Activated CD4-positive, alpha-beta T cell treated with anti-CD3 and anti-CD28 coated beads for 36 hours (primary cell): Measurements from ENCODE around the gene RAB11FIP4. TPM values are rescaled to one million over a fixed set of nuclear protein-coding genes. Genes with fewer than 3 reads are reported as not detected.

Experiments used
- ATAC-seq: fragments of 200-7000 bp; cut with Tn5 transposase; one replicate; pipeline ENCODE4 v1.10.0; 2021; ENCODE audit warnings: mild to moderate bottlenecking, moderate library complexity
- CTCF ChIA-PET: fragments of 350-600 bp; sonication (Branson Sonifier 250); formaldehyde crosslinking; loops from one replicate; lab custom pipeline; 2021; ENCODE audit warnings: antibody characterized with exemption; lab: Charles Lee
- POLR2A ChIA-PET: fragments of 350-600 bp; sonication (Branson Sonifier 250); formaldehyde crosslinking; loops from one replicate; lab custom pipeline; 2021; ENCODE audit warnings: antibody characterized with exemption, inconsistent platforms; lab: Charles Lee
- DNase-seq: peaks from one replicate; pipeline ENCODE4 v3.0.0-alpha.2; 2020
- H3K27ac Mint-ChIP-seq: one replicate; pipeline ENCODE4 v1.8.0; 2021; ENCODE audit warnings: mixed read lengths
- H3K27me3 Mint-ChIP-seq: one replicate; pipeline ENCODE4 v1.8.0; 2021; ENCODE audit warnings: mixed read lengths
- H3K36me3 Mint-ChIP-seq: one replicate; pipeline ENCODE4 v1.8.0; 2021; ENCODE audit warnings: low read depth, mixed read lengths
- H3K4me1 Mint-ChIP-seq: one replicate; pipeline ENCODE4 v1.8.0; 2021; ENCODE audit warnings: mixed read lengths
- H3K4me3 Mint-ChIP-seq: one replicate; pipeline ENCODE4 v1.8.0; 2021; ENCODE audit warnings: mild to moderate bottlenecking, moderate library complexity, mixed read lengths
- H3K9me3 Mint-ChIP-seq: one replicate; pipeline ENCODE4 v1.8.0; 2021; ENCODE audit warnings: low read depth, mixed read lengths
- intact Hi-C, 2 experiments: fragments of 100-400 bp; cut with DNase I in 1 of 2; cut with micrococcal nuclease in 1 of 2; formaldehyde crosslinking; loops; one replicate each; pipeline versions ENCODE4 v1.14.2 to v1.15.1; 2022 to 2024; cut with DNase I, micrococcal nuclease
- total RNA-seq, 2 experiments: library from RNA; stranded (reverse); gene quantifications; one replicate each; pipeline ENCODE4 v1.2.3, GENCODE V29; 2021

The RAB11FIP4 gene
- total RNA-seq, 2 experiments from 2014 or later, result 30.3 to 41.4 TPM

DNA sequence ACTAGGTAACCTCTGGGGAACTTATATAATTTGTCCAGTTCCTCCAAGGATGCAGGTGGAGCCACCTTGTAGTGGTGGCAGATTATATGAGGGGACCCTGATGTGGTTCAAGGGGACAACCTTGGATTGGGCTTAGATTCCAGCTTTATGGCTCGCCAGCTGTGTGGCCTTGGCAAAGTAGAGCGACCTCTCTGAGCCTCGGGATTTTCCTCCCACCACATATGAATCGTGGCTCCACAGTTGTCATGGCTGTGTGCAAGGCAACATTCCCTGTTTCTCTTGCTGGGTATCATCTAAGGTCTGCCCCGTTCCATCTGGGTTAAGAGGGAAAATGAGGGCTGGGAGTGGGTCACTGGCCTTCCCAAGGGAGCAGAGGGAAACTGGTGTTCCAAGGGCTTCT lies 104.6 kb downstream of the RAB11FIP4 start:
- no peak for DNase-seq
- peaks cover 86% of the 10 kb centered on the region for H3K4me1 Mint-ChIP-seq

GRCh38 chr17:31496601-31497000 lies 105.1 kb downstream of the RAB11FIP4 start:
- ChIA-PET POLR2A (no interaction called here), CTCF (interaction anchor here (0.7 to 3.9 kb wide), 3 partner anchors 12 to 1107 kb away, joined by 3 to 20 read pairs (median 4); no protein-coding TSS in a partner anchor)
- Mint-ChIP-seq H3K27ac (no peak overlapping the region), H3K27me3 (no peaks in the 10 kb centered on the region), H3K36me3 (peaks cover 2% of the 10 kb centered on the region), H3K4me1 (peaks cover 81% of the 10 kb centered on the region), H3K4me3 (no peak overlapping the region), H3K9me3 (no peaks in the 10 kb centered on the region)
- DNase-seq, result no peak
- intact Hi-C loops, result no loop called here
- no peak for ATAC-seq

More for the DNA sequence above, 104.6 kb downstream of the RAB11FIP4 start:
- ATAC-seq, result no peak
- Mint-ChIP-seq H3K27ac (no peak overlapping the region), H3K9me3 (no peaks in the 10 kb centered on the region), H3K36me3 (peaks cover 2% of the 10 kb centered on the region), H3K27me3 (no peaks in the 10 kb centered on the region), H3K4me3 (no peak overlapping the region)
- ChIA-PET POLR2A (no interaction called here), CTCF (interaction anchor here (0.9 kb wide), 1 partner anchor 490 kb away, joined by 4 read pairs; no protein-coding TSS in a partner anchor)
- intact Hi-C loops, result no loop called here

DNA sequence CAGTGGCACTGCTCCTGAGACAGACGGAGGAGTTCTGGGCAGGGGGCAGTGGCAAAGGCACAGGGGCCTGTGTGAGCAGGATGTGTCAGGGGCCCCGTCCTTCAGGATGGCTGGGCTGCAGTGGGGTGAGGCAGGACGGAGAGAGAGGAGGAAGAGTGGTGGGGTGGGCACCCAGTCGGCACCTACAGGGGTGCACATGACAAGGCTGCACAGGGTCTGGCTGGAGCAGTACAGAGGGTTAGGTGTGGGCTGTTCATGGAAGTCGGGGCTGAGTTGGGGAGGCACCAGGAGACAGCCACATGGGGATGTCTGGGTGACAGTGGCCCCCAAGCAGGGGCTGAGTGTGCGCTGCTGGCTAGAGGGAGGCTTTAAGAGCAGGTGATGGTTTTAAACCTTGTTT lies 106.0 kb downstream of the RAB11FIP4 start:
- Mint-ChIP-seq H3K9me3 (no peaks in the 10 kb centered on the region), H3K4me3 (no peak overlapping the region), H3K27me3 (no peaks in the 10 kb centered on the region), H3K36me3 (peaks cover 2% of the 10 kb centered on the region), H3K27ac (no peak overlapping the region), H3K4me1 (peaks cover 73% of the 10 kb centered on the region)
- ChIA-PET POLR2A (no interaction called here), CTCF (interaction anchor here (0.7 to 3.9 kb wide), 2 partner anchors 11 to 1108 kb away, joined by 3 to 20 read pairs; no protein-coding TSS in a partner anchor)
- no peak for DNase-seq
- ATAC-seq, result no peak
- intact Hi-C loops, result no loop called here

DNA sequence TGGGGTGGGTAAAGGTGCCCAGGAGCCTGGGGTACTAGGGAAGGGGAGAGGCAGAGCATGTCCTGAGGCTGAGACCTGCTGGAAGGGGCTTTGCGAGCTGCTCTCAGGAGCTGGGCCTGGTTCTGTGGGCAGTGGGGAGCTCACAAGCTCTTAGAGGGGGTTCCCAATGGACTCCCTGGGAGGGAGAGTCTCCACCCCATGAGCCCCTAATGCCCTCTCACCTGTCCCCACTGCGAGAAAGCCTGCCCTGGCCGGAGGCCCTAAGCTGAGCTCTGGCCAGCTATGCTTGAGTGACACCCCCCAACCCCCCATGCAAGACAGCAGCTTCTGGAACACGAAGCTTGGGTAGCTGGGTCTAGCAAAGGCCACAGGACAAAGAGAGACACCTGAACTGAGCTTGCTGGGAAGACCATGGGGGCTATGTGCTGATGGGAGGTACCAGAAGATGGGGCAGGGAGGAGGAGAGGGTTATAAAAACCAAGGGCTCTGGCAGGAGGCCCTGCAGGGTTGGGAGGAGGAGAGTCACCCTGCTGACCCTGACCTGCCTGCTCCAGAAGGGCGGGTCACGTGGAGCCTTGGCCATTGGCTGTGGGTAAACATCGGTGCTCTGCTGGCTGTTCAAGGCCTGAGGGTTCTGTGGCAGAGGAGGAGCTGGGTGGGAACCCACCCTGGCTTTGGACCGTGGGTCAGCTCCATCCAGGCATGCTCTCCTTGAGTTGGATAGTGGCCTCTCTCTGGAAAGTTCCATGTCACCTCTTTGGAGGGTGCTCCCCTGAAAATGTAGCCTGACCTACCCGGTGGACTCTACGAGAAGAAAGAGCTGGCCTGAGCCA lies 106.7 kb downstream of the RAB11FIP4 start:
- Mint-ChIP-seq H3K36me3 (peaks cover 2% of the 10 kb centered on the region), H3K4me1 (peaks cover 65% of the 10 kb centered on the region), H3K9me3 (no peaks in the 10 kb centered on the region), H3K27ac (no peak overlapping the region), H3K4me3 (no peak overlapping the region), H3K27me3 (no peaks in the 10 kb centered on the region)
- ATAC-seq (no peak), DNase-seq (no peak)
- intact Hi-C loops, result no loop called here
- ChIA-PET CTCF (interaction anchor here (0.5 to 3.9 kb wide), 7 partner anchors 11 to 181 kb away, joined by 3 to 20 read pairs (median 3); no protein-coding TSS in a partner anchor), POLR2A (interaction anchor here (0.7 kb wide), 1 partner anchor 128 kb away, joined by 7 read pairs; no protein-coding TSS in a partner anchor)

DNA sequence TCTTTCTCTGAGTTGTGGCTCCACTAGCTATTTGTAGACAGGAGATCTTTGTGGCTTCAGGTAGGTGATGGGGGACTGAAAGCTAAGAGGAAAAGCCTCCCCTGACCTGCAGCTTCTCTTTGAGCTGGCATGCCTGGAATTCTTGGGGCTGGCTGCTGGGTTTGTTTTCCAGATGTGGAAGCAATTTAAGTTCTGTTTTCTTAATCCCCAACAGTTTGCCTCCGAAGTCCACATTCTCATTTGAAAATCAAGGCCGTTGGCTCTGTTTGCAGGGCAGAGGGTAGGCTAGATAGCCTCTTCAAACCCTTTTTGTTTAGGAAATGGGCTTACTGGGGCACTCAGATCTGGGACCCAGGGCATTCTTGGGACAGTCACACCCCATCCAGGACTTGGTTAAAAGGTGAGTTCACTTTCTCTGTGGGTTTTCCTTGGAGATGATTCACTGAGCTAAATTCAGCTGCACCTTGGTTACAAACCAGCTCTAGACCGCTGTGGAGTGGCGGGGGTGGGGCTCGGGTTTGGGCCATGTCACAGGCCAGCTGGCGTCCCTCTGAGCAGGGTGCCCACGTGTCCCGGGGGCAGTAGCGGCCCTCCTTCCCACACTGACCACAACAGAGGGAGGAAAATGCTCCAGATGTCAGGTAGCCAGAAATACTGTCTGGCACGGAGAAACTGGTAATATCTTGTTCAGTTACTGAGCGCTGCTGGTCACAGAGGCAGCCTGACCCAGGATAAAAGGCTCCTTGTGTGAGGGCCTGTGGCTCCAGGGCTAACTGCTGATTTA lies 108.5 kb downstream of the RAB11FIP4 start:
- Mint-ChIP-seq H3K27me3 (no peaks in the 10 kb centered on the region), H3K36me3 (peaks cover 2% of the 10 kb centered on the region), H3K4me1 (peaks cover 50% of the 10 kb centered on the region), H3K4me3 (no peak overlapping the region), H3K27ac (no peak overlapping the region), H3K9me3 (no peaks in the 10 kb centered on the region)
- intact Hi-C loops, result no loop called here
- CTCF ChIA-PET, result interaction anchor here (1.4 to 3.9 kb wide), 3 partner anchors 9 to 61 kb away, joined by 3 to 20 read pairs (median 12); no protein-coding TSS in a partner anchor
- ATAC-seq, result peak; percentile 80
- POLR2A ChIA-PET, result interaction anchor here (0.6 kb wide), 2 partner anchors 22 to 365 kb away, joined by 3 to 4 read pairs; no protein-coding TSS in a partner anchor
- DNase-seq, result peak; percentile 71

GRCh38 chr17:31506517-31506916 lies 115.0 kb downstream of the RAB11FIP4 start:
- POLR2A ChIA-PET, result no interaction called here
- Mint-ChIP-seq H3K27me3 (no peaks in the 10 kb centered on the region), H3K27ac (peak overlapping the region; percentile 32), H3K4me3 (no peak overlapping the region), H3K4me1 (peaks cover 52% of the 10 kb centered on the region), H3K36me3 (peaks cover 3% of the 10 kb centered on the region), H3K9me3 (no peaks in the 10 kb centered on the region)
- DNase-seq (no peak), ATAC-seq (no peak)
- intact Hi-C loops, result loop anchor here (5.0 kb wide), 2 partner anchors 184 to 194 kb away; partner anchors contain the start of genes EVI2A (in 1 of the 2) and EVI2B (in 1 of the 2)
- CTCF ChIA-PET, result interaction anchor here (0.6 to 1.4 kb wide), 2 partner anchors 19 to 311 kb away, joined by 3 read pairs; no protein-coding TSS in a partner anchor

DNA sequence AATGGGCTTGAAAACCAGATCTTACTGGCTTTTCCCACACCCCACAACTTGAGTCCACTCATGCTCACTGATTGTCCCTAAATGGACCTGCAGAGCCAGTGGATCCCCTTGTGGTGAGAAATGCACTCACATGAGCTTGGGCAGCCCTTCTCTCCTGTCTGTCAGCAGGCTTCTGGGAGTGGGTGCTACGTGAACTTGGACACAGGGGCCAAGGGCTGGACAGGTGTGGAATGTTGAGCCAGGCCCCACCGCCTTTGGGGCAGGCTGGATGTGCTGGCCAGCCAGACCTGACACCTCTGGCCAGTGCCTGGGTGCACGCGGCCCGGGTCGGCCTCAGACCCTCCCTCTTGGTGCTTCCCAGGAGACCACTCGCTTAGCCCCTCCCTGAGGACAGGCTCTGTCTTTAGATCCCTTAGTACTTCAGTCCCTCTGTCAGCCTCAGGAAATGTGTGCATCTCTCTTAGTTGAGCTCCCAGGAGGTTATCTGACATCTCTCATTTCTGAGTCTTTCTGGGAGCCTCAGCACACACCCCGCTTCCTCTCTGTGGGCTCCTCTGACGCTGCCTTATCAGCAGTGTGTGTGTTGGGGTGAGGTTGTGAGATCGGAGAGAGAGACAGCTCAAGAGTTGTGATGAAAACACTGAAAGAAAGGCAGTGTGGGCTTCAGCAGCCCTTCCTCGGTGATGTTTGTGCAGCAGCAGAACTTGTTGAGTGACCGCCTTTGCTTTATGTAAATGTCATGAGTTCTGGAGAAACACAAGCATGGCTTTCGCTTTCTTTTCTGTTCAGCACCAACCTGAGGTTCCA lies 117.0 kb downstream of the RAB11FIP4 start:
- Mint-ChIP-seq H3K27me3 (no peaks in the 10 kb centered on the region), H3K9me3 (no peaks in the 10 kb centered on the region), H3K27ac (peak overlapping the region; percentile 100), H3K4me3 (peak overlapping the region; percentile 84), H3K36me3 (peaks cover 3% of the 10 kb centered on the region), H3K4me1 (peaks cover 52% of the 10 kb centered on the region)
- POLR2A ChIA-PET, result interaction anchor here (0.6 to 4.2 kb wide), 4 partner anchors 15 to 63 kb away, joined by 4 to 24 read pairs (median 12); no protein-coding TSS in a partner anchor
- ATAC-seq (peak; percentile 85), DNase-seq (peak; percentile 79)
- CTCF ChIA-PET, result interaction anchor here (0.7 to 4.8 kb wide), 7 partner anchors 10 to 70 kb away, joined by 3 to 64 read pairs (median 4); no protein-coding TSS in a partner anchor
- intact Hi-C loops, result loop anchor here (1.0 to 5.0 kb wide), 7 partner anchors 14 to 196 kb away; partner anchors contain the start of genes EVI2A (in 1 of the 2) and EVI2B (in 1 of the 2)

DNA sequence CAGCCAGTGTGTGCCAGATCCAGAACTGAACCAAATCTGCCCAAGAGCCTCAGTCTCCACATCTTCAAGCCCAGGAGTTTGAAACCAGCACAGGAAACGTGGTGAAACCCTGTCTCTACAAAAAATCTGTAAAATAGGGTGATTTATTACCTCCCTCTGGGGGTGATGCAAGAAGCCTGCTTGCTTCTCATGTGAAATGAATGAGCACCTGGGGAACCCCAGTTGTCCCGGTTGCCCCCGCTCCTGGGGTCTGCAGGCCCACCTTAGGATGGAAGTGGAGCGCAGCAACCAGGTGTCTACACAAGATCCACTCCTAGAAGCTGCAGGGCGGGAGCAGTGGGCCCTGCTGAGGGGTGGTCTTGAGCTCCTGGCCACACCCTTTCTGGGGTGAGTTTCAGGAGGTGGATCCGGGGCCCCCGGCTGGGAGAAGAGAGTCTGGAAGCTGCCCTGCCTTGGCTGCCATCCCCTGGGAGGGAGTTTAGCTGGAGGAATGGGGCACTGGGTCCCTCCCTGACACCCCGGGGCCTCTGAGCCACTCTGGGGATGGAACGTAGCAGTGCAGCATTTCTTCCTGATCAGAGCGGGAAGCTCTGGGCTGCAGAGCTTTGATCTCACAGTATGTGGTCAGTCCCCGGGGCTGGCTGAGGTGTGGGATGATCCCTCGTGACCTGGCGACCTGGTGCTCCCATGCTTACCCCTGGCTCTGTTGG lies 117.8 kb downstream of the RAB11FIP4 start:
- Mint-ChIP-seq H3K27ac (peak overlapping the region; percentile 100), H3K36me3 (peaks cover 3% of the 10 kb centered on the region), H3K4me1 (peaks cover 52% of the 10 kb centered on the region), H3K9me3 (no peaks in the 10 kb centered on the region), H3K27me3 (no peaks in the 10 kb centered on the region), H3K4me3 (peak overlapping the region; percentile 84)
- intact Hi-C loops, result loop anchor here (1.0 to 5.0 kb wide), 3 partner anchors 40 to 197 kb away; partner anchors contain the start of genes EVI2A (in 1 of the 2) and EVI2B (in 1 of the 2)
- ChIA-PET POLR2A (interaction anchor here (2.4 to 4.2 kb wide), 2 partner anchors 16 to 22 kb away, joined by 17 to 24 read pairs; no protein-coding TSS in a partner anchor), CTCF (interaction anchor here (0.7 to 4.8 kb wide), 12 partner anchors 9 to 333 kb away, joined by 3 to 64 read pairs (median 4); no protein-coding TSS in a partner anchor)
- DNase-seq (peak; percentile 47), ATAC-seq (peak; percentile 9)

GRCh38 chr17:31509805-31510177 lies 118.3 kb downstream of the RAB11FIP4 start:
- intact Hi-C loops, result loop anchor here (1.0 to 5.0 kb wide), 3 partner anchors 40 to 197 kb away; partner anchors contain the start of genes EVI2A (in 1 of the 2) and EVI2B (in 1 of the 2)
- peak overlapping the region; percentile 84 for H3K4me3 Mint-ChIP-seq
- DNase-seq (no peak), ATAC-seq (no peak)
- peak overlapping the region; percentile 100 for H3K27ac Mint-ChIP-seq
- POLR2A ChIA-PET, result interaction anchor here (2.4 to 4.2 kb wide), 2 partner anchors 16 to 22 kb away, joined by 17 to 24 read pairs; no protein-coding TSS in a partner anchor
- no peaks in the 10 kb centered on the region for H3K9me3 Mint-ChIP-seq
- H3K27me3 Mint-ChIP-seq, result no peaks in the 10 kb centered on the region
- CTCF ChIA-PET, result interaction anchor here (0.6 to 4.8 kb wide), 12 partner anchors 11 to 333 kb away, joined by 3 to 64 read pairs (median 4); no protein-coding TSS in a partner anchor
- H3K36me3 Mint-ChIP-seq, result peaks cover 3% of the 10 kb centered on the region
- peaks cover 55% of the 10 kb centered on the region for H3K4me1 Mint-ChIP-seq
